HG03558 (cell line): ENCODE measurements around the gene RNF220.

Experiments
- ATAC-seq: cut with Tn5 transposase; IDR thresholded peaks from one replicate; pipeline ENCODE4 v1.9.1; 2021; ENCODE audit warnings: moderate number of reproducible peaks; ENCODE audit not compliant: unreplicated experiment; ENCODE audit errors: extremely low read depth

Gene RNF220

GRCh38 chr1:44644806-44645205, 239.8 kb downstream of the RNF220 start:
- ATAC-seq, result no peak

- ATAC-seq, result no peak
Measured at GRCh38 chr1:44645476-44646244, 240.6 kb downstream of the RNF220 start.

GRCh38 chr1:44646261-44647110, 241.4 kb downstream of the RNF220 start:
- ATAC-seq, result no peak

- ATAC-seq, result no peak
Measured at GRCh38 chr1:44647896-44648295, 242.8 kb downstream of the RNF220 start.

- ATAC-seq, result no peak
Measured at GRCh38 chr1:44648529-44649250, 243.6 kb downstream of the RNF220 start.

GRCh38 chr1:44649788-44650158, 244.7 kb downstream of the RNF220 start:
- no peak for ATAC-seq

- ATAC-seq, result no peak
Measured at GRCh38 chr1:44650159-44650831, 245.2 kb downstream of the RNF220 start.

GRCh38 chr1:44651069-44651468, 246.0 kb downstream of the RNF220 start:
- ATAC-seq, result no peak

- ATAC-seq, result no peak
Measured at GRCh38 chr1:44652445-44653106, 247.5 kb downstream of the RNF220 start.

GRCh38 chr1:44653107-44653964, 248.3 kb downstream of the RNF220 start:
- no peak for ATAC-seq

GRCh38 chr1:44654621-44655187, 249.6 kb downstream of the RNF220 start:
- ATAC-seq, result no peak

GRCh38 chr1:44655609-44656008, 250.6 kb downstream of the RNF220 start:
- ATAC-seq, result no peak

GRCh38 chr1:44659566-44659965, 254.5 kb downstream of the RNF220 start:
- ATAC-seq, result no peak

GRCh38 chr1:44660176-44660575, 255.1 kb downstream of the RNF220 start:
- no peak for ATAC-seq

- ATAC-seq, result no peak
Measured at GRCh38 chr1:44661781-44662682, 257.0 kb downstream of the RNF220 start.

- ATAC-seq, result no peak
Measured at GRCh38 chr1:44662683-44663030, 257.6 kb downstream of the RNF220 start.

GRCh38 chr1:44663417-44663816, 258.4 kb downstream of the RNF220 start:
- ATAC-seq, result no peak
